ENCODE results near the gene AUNIP. TPM values are rescaled to one million over a fixed set of nuclear protein-coding genes. Genes with fewer than 3 reads are reported as not detected.

Gene AUNIP
- total RNA-seq, 1 experiment from 2014 or later: 9.4 TPM

DNA sequence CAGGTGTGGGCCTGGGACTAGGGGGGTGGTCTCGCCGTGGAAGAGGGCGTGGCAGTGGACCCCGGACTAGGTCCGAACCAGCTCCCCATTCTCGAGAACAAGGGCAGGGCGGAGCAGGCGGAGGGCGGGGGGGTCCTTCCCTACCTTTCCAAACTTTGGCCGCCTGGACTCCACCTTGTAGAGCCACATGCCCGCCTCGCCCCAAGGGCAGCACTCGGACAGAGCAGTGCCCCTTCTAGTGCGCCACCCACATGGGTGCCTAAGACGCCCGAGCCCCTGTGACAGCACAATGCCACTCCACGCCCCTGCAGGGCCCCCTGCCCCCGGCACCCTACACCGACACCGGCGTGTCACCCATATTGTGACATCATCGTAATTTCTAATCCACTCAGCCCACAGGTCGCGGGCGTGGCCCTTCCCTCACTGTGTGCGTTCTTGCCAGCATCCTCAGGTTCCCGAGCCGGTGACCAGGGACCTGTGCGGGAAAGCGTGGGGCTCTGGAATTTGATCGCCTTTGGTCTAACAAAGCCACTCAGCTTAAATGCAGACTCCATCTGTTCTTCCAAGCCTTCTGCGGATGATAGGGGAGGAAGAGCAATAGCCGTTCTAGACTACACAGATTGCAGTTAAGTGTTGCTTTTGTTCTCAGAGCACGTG is 47.5 kb upstream of the AUNIP start:
- no peaks in the 10 kb centered on the region for H3K36me3 Mint-ChIP-seq (ENCODE audit: insufficient read depth, unreplicated experiment)
- H3K4me1 Mint-ChIP-seq (ENCODE audit: insufficient read depth, unreplicated experiment): peaks cover 6% of the 10 kb centered on the region
- no TSS peak for BruUV-seq (replicated peaks)
- H3K27me3 Mint-ChIP-seq (ENCODE audit: insufficient read depth, unreplicated experiment): no peaks in the 10 kb centered on the region
- no peaks in the 10 kb centered on the region for H3K9me3 Mint-ChIP-seq (ENCODE audit: unreplicated experiment)
- TF ChIP-seq, protein P1, sequence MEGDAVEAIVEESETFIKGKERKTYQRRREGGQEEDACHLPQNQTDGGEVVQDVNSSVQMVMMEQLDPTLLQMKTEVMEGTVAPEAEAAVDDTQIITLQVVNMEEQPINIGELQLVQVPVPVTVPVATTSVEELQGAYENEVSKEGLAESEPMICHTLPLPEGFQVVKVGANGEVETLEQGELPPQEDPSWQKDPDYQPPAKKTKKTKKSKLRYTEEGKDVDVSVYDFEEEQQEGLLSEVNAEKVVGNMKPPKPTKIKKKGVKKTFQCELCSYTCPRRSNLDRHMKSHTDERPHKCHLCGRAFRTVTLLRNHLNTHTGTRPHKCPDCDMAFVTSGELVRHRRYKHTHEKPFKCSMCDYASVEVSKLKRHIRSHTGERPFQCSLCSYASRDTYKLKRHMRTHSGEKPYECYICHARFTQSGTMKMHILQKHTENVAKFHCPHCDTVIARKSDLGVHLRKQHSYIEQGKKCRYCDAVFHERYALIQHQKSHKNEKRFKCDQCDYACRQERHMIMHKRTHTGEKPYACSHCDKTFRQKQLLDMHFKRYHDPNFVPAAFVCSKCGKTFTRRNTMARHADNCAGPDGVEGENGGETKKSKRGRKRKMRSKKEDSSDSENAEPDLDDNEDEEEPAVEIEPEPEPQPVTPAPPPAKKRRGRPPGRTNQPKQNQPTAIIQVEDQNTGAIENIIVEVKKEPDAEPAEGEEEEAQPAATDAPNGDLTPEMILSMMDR (IDR thresholded peaks at IDR 0.05; ENCODE audit: unreplicated experiment): no peak
- no peak overlapping the region for H3K27ac Mint-ChIP-seq (ENCODE audit: low read depth, unreplicated experiment)
- intact Hi-C loops (cut with micrococcal nuclease): no loop called here
- CTCF ChIA-PET: interaction anchor here (0.6 to 1.0 kb wide), 2 partner anchors 90 to 547 kb away, joined by 3 to 4 read pairs; partner anchors contain the start of gene PAFAH2
- no peak for DNase-seq (ENCODE audit: unreplicated experiment)
- peak overlapping the region; percentile 91 for H3K4me3 Mint-ChIP-seq (ENCODE audit: unreplicated experiment)
- POLR2A ChIA-PET: interaction anchor here (0.8 to 6.4 kb wide), 3 partner anchors 11 to 89 kb away, joined by 4 to 75 read pairs (median 27); partner anchors contain the start of gene PAFAH2

GRCh38 chr1:25905680-25906643 is 46.7 kb upstream of the AUNIP start, which contains the start of gene STMN1:
Gene STMN1, minus strand, starts transcription at chr1:25906419. Its CDS starts 1,743 bp downstream, at chr1:25904676.
- intact Hi-C loops (cut with micrococcal nuclease): loop anchor here (2.0 kb wide), 1 partner anchor 93 kb away; the partner anchor contains the start of gene PAFAH2
- Mint-ChIP-seq H3K36me3 (ENCODE audit: insufficient read depth, unreplicated experiment) (peaks cover 7% of the 10 kb centered on the region), H3K27me3 (ENCODE audit: insufficient read depth, unreplicated experiment) (no peaks in the 10 kb centered on the region), H3K9me3 (ENCODE audit: unreplicated experiment) (no peaks in the 10 kb centered on the region), H3K27ac (ENCODE audit: low read depth, unreplicated experiment) (peak within 1 kb of the TSS; percentile 93), H3K4me1 (ENCODE audit: insufficient read depth, unreplicated experiment) (peaks cover 6% of the 10 kb centered on the region), H3K4me3 (ENCODE audit: unreplicated experiment) (peak within 1 kb of the TSS; percentile 91)
- ChIA-PET POLR2A (interaction anchor here (1.0 to 6.4 kb wide), 10 partner anchors 10 to 90 kb away, joined by 3 to 75 read pairs (median 8); partner anchors contain the start of genes MTFR1L, PAFAH2 and PAQR7), CTCF (interaction anchor here (0.6 to 1.9 kb wide), 7 partner anchors 12 to 980 kb away, joined by 3 to 17 read pairs (median 3); partner anchors contain the start of gene PAFAH2)
- peak; percentile 87 for DNase-seq (ENCODE audit: unreplicated experiment)
- BruUV-seq (replicated peaks): no TSS peak
- TF ChIP-seq, protein P1 (IDR thresholded peaks at IDR 0.05; ENCODE audit: unreplicated experiment): no peak

- ChIA-PET CTCF (interaction anchor here (0.6 to 3.1 kb wide), 13 partner anchors 10 to 981 kb away, joined by 3 to 31 read pairs (median 3); no protein-coding TSS in a partner anchor), POLR2A (interaction anchor here (0.6 to 6.4 kb wide), 18 partner anchors 9 to 1260 kb away, joined by 3 to 75 read pairs (median 5); partner anchors contain the start of genes MTFR1L, PAFAH2, PAQR7 and RSRP1)
- Mint-ChIP-seq H3K27ac (ENCODE audit: low read depth, unreplicated experiment) (peak overlapping the region; percentile 93), H3K4me3 (ENCODE audit: unreplicated experiment) (peak overlapping the region; percentile 91), H3K9me3 (ENCODE audit: unreplicated experiment) (no peaks in the 10 kb centered on the region), H3K36me3 (ENCODE audit: insufficient read depth, unreplicated experiment) (peaks cover 12% of the 10 kb centered on the region), H3K4me1 (ENCODE audit: insufficient read depth, unreplicated experiment) (peaks cover 6% of the 10 kb centered on the region), H3K27me3 (ENCODE audit: insufficient read depth, unreplicated experiment) (no peaks in the 10 kb centered on the region)
- TF ChIP-seq, protein P1 (IDR thresholded peaks at IDR 0.05; ENCODE audit: unreplicated experiment): no peak
- intact Hi-C loops (cut with micrococcal nuclease): loop anchor here (2.0 kb wide), 1 partner anchor 94 kb away; the partner anchor contains the start of gene PAFAH2
- TSS peak; percentile 6 for BruUV-seq (replicated peaks)
- peak; percentile 91 for DNase-seq (ENCODE audit: unreplicated experiment)
These were observed 45.9 kb upstream of the AUNIP start for GRCh38 chr1:25904943-25905679.
